GM19043 (cell line): ENCODE results near the gene CD59.
A peak's percentile ranks its signal among the peaks of the same experiment; 100 is the strongest.
"Not testable (repeated sequence)": the region's sequence is repeated elsewhere in the genome, so short reads cannot be mapped to it uniquely, and the experiment has no call there.

ENCODE experiments used
- ATAC-seq: cut with Tn5 transposase; IDR thresholded peaks from one replicate; pipeline ENCODE4 v1.9.1; 2021; ENCODE audit warnings: low read depth; ENCODE audit not compliant: unreplicated experiment

CD59 gene

DNA sequence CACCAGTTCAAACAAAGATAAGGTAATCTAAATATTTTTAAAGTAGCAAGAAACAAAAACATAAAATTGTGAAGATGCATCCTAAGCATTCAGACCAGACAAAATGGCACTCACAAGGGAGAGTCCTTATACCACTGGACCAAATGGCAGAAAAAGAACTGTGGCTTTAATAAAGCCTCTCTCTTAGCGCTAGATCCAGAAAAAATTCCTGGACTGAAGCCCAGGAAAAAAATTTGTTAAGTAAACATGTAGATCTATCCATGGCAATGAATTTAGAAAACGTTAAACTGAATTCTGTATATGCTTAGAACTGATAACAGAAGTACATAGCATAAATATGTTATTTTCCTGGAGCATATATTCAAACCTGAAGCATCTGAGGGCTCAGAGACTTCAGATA is 11.8 kb upstream of the CD59 start:
- ATAC-seq: no peak

DNA sequence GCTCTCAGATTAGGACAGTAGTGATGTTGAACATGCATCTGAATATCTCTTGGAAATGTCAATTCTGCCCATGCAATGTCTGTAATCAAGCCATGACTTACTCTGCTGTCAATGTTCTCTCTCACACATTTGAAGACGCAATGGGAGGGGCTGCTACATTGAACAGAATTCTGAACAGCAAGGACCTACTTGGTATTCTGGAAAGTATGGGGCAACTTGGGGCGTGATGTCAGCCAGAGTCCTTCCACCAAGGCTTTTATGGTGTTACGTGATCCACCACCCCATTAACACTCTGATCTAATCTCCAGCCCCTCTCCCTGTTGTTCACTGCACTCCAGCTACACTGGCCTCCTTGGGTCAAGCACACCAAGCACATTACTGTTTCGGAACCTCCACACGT is 7.1 kb upstream of the CD59 start:
- no peak for ATAC-seq

DNA sequence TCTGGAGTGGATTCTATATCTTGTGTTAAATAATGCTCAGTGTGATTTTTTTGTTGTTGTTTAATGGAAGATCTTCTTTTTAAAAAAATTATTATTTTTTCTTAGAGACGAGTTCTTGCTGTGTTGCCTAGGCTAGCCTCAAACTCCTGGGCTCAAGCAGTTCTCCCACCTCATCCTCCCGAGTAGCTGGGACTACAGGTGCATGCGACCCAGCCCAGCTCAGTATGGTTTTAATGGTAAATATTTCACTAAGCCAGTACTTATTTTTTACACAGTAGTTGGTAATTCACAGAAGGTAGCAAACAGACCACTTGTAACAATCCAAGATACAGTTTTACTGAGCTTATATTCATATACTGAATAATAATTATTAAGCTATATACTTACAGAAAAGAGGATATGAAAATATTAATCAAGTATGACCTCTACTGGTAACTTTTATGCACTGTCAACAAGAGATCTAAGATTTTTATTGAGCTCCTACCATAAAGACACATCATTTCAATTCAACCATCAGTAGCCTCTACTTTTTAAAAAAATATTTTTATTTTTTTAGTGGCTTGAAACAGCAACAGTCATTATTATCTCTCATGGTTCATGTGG is 6.1 kb upstream of the CD59 start:
- ATAC-seq: peak; percentile 62

DNA sequence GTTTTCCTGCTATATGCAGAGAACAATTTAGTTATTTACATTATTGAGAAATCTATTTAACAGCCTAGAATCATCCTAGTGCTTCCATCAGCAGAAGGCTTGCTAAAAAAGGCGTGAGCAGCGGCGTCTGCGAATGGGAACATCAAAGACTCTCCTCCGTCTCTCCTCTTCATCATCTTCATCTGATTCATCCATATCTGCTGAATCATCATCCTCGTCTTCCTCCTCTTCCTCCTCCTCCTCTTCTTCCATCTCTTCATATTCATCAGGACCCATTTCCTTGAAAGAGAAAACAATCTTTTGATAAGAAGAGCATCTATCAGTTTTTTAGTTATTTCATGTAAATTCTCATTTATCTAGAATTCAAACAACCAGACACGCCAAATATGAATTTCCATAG is 5.6 kb upstream of the CD59 start:
- ATAC-seq: no peak

DNA sequence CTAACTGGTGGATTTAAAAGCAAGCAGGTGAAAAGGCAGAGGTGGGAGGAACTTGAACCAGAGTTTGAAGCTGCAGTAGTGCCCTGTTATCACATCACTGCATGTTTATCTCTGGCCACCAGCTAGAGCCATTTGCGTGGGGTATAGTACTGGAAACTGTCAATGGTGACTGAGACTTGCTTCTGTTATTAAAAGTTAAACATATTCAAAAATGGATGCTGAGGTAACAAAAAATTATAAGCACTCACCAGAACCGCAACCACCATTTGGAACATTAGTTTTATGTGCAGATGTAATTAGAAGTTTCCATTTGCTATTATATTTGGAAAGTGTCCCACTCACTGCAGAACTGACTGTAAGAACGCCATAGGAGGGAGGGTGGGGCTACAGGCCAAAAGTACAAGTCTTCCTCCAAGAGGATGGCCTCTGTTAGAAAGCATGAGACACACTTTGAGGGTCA is 1.2 kb upstream of the CD59 start:
- ATAC-seq: no peak

DNA sequence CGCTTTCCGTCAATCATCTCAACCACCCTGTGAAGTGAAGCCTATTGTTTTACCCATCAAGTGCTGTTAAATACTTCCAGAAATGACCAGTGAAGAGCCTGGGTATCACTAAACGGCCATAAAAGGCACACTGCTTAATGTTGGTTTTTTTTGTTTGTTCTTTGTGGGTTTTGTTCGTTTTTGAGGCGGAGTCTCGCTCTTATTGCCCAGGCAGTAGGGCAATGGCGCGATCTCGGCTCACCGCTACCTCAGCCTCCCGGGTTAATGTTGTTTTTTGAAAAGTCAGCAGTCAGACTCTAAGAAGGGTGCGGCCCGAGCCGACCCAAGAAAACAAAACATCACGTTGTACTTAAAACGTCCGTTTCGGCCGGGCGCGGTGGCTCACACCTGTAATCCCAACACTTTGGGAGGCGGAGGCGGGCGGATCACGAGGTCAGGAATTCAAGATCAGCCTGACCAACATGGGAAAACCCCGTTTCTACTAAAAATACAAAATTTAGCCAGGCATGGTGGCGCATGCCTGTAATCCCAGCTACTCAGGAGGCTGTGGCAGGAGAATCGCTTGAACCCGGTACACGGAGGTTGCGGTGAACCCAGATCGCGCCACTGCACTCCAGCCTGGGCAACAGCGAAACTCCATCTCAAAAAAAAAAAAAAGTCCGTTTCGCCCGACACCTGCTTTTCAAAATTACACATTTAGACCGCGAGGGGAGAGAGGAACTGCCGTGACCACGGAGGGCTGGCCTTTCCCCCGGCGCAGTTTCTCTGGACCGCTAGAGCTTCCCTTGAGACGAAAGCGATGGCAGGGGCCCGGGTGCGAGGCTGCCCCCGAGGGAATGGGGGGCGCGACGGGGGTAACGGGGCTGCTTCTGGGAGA is 714 bp downstream of the CD59 start:
- peak; percentile 49 for ATAC-seq

DNA sequence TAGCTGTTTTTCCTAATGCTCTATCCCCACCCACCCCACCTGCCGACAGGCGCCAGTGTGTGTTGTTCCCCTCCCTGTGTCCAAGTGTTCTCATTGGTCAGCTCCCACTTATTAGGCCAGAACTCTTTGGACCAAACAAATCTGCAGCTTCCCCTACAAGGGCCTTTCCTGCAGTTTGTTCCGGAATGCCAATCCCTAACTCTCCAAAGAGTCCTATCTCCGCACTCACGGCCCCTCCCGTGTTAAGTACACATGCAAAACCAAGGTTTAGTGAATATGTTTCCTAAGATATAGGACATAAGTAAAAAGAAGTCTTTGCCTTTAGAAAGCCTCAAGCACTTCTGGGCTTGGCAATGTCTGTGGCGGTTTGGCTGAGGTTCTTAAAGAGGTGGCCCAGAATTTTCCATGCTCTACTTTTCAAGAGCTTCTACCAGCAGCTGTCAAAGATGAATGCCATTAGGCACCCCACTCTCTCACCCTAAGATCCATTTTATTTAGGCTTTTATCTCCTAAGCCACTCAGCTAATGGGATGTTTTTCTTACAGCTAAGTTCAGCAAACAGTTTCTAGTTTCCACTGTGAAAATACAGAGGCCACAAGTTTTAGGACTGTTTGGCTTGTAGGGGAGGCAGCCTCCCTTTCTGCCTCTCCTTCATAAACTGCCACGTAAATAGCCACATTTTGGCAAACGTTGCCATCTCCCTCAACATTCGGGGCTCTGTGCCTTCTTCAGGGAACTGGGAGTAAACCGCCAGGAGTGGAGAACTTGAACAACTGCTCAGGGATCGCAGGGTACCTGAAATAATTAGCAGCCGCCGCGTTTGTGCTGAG is 1.6 kb downstream of the CD59 start:
- no peak for ATAC-seq

DNA sequence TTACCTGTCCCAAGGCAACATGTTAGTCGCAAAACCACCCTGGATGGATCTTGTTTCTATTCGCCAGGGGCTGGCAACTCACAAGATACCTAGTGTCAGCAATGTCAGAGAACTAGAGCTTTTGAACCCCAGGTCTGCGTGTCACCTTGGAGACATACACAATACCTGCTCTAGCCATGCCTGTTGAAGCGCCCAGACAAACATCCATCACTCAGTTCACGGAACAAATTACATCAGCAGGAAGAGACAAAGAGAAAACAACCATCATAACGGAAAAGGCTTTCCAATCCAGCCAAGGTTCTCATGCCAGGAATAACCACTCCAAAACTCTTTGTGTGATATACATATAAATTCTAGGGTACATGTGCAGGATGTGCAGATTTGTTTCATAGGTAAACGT is 2.2 kb downstream of the CD59 start:
- no peak for ATAC-seq

DNA sequence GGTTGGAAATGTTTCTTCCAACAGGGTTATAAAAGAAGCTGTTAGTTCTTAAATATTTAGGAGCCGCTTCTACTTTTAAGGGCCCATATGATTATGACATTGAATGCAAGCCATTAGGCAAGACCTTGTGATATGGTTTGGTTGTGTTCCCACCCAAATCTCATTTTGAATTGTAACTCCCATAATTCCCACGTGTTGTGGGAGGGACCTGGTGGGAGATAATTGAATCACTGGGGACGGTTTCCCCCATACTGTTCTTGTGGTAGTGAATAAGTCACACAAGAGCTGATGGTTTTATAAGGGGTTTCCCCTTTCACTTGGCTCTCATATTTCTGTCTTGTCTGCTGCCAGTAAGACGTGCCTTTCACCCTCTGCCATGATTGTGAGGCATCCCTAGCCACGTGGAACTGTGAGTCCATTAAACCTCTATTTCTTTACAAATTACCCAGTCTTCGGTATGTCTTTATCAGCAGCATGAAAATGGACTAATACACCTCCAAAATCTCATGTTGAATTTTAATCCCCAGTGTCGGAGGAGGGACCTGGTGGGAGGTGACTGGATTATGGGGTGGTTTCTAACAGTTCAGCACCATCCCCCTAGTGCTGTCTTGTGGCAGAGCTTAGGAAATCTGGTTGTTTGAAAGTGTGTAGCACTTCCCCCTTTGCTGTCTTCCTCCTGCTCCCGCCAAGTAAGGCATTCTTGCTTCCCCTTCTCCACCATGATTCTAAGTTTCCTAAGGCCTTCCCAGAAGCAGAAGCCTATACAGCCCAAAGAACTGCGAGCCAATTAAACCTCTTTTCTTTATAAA is 4.3 kb downstream of the CD59 start:
- no peak for ATAC-seq

DNA sequence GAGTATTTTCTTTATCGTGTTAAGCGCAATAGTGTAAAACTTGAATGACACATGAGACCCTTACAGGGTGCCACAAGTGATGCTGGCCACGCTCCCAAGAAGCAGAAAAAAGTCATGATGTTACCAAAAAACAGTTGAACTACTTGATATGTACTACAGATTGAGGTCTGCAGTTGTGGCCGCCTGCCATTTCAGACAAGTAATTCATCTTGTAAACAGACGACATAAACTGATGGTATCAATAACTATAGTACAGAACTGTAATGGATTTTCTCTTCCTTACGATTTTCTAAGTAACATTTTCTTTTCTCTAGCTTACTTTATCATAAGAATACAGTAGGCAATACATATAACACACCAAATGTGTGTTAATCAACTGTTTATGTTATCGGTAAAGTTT is 5.5 kb downstream of the CD59 start:
- ATAC-seq: no peak

DNA sequence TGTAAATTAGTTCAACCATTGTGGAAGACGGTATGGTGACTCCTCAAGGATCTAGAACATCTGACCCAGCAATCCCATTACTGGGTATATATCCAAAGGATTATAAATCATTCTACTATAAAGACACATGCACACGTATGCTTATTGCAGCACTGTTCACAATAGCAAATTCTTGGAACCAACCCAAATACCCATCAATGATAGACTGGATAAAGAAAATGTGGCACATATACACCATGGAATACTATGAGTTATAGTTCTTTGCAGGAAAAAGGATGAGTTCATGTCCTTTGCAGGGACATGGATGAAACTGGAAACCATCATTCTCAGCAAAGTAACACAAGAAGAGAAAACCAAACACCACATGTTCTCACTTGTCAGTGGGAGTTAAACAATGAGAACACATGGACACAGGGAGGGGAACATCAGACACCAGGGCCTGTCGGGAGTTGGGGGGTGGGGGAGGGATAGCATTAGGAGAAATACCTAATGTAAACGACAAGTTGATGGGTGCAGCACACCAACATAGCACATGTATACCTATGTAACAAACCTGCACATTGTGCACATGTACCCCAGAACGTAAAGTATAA is 7.1 kb downstream of the CD59 start:
- ATAC-seq: not testable (repeated sequence)

DNA sequence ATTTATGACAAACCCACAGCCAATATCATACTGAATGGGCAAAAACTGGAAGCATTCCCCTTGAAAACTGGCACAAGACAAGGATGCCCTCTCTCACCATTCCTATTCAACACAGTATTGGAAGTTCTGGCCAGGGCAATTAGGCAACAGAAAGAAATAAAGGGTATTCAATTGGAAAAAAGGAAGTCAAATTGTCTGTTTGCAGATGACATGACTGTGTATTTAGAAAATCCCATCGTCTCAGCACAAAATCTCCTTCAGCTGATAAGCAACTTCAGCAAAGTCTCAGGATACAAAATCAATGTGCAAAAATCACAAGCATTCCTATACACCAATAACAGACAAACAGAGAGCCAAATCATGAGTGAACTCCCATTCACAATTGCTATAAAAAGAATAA is 8.7 kb downstream of the CD59 start:
- not testable (repeated sequence) for ATAC-seq

DNA sequence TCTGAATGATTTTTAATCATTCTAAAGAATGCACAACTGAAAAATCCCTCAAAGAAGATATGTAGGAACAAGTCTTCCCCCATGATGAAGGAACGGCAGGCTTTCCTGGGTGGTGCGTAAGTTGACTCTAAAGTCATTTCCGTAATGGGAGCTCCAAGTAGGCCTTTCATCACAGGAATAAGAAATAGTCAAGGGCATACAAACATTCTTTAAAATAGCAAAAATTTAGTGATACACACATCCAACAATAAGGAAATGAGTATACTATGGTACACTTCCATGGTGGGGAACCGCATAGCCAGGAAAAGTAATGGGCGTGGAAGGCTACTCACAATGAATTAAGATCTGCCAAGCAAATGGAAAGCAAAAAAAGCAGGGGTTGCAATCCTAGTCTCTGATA is 10.7 kb downstream of the CD59 start:
- no peak for ATAC-seq

DNA sequence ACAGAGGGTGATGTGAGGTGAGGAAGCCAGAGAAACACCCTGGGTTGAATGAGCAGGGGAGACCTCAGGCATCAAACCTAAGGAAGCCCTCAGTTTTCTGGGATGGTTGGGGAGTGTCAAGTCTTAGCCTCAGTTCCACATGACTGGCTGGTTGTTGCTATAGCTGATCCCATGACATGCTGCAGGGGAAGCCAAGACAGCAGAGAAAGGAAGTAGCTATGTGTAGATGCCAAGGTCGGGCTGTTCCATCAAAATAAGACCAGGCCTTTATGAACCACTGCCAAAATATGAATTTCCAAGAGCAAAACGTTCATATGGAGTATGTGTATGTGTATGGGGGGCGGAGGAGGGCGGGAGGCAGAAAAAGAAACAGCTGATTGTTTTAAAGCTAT is 11.6 kb downstream of the CD59 start:
- no peak for ATAC-seq

DNA sequence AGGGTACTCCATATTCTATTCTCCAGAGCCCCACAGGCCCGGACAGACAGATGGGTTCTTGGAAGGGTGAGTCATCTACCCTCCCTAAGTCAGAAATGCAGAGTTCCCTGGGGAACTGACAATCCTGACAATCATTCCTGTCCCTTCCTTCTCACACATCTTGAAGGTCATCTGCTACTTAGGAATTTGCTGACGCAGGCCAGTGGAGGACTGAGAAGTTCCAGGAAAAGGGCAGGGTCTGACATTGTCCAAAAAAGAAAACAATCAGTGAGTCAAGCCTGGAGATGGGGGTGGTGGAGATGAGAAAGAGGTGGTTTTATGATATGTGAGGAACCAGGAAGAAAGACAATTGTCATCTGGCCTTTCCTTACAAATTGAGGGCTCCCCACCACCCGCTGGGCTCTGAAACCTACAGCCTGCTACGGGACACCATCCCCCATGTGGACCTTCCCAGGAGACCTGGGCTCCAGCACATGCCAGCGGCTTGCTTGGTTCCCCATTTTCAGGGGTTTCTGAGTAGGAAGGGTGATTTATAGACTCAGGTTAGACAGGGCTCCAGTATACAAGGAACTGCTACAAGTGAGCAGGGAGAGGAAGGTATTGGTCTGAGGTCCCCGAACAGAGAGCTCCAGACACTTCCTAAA is 12.9 kb downstream of the CD59 start:
- no peak for ATAC-seq

DNA sequence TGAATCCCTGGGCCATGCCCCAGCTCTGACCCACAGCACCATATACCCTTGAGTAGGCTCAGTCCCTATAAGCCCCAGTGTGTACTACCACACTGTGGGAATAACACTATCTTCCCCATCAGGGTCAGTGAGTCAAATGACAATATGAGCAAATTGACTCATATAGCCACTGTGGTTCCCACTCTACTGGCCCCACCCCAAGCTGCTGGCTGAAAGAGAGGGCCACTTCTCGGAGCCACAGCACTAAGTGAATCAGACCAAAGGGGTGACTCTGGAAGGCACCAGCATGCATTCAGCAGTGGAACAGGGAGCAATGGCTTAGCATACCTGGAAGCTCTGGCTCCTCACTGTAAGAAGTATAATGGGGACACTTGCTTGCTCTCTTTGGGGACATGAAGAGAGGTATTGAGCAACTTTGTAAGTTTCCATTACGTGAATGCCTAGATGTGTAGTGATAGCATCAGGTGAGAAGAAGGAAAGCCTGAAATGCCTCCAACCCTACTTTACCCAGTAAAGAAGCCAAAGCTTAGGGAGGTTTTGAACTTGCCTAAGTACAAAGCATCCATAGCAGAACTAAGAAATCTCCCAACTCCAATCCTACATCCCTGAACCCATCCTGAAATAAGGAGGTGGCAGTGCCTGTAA is 13.5 kb downstream of the CD59 start:
- peak; percentile 63 for ATAC-seq

DNA sequence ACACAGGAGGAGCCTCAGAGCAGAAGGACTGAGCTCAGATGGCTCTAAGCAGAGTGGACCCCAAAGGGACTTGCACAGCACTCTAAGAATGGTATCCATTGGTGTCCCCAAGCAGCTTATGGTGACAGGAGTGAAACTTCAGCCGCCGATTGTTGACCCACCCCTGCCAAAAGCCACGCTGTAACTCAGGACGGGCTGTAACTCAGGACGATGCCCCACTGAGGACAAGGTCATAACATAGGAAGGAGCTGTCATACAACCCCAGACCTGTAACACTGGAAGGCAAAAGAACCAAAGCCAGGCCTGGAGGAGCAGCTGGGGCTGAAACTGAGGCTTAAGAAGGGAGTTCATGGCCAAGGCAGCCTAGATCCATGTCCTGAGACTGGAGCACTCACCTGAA is 14.2 kb downstream of the CD59 start:
- ATAC-seq: no peak

DNA sequence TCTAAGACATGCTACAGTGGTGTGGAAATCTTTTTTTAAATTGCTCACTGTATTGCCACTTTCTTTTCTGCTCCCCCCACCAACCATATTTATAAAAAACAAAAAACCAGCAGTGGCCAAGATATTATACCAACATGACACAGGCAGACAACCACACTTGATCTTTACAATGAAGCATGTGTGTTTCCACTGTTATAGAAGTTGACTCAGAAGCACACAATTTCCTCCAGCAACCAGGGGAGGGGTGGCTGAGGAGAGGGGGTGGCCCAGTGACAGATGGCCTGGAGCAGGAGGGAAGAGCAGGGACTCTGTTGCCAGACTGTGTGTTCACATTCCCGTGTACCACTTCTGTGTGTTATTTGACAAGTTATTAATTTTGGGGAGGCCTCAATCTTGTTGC is 14.8 kb downstream of the CD59 start:
- no peak for ATAC-seq

DNA sequence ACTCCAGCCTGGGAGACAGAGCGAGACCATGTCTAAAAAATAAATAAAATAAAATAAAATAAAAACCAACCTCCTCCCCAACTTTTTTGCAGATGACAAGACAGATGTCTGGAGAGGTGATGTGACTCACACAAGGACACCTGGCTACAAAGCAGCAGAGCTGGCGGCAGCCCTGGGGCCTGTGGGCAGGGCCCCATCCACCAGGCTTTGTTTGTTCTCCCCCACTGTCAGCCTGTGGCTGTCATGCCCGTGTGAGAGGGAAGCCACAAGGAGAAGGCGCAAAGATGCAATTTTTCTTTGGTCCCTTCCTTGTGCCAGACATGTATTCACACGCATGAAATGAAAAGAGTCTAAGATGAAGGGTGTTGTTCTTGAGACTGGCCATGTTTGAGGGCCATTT is 16.6 kb downstream of the CD59 start:
- ATAC-seq: no peak
